D341Med (cell line): Measurements from ENCODE around the gene SLC5A4.

Experiments used
- DNase-seq: peaks from one replicate; pipeline ENCODE4 v3.0.0; 2012; ENCODE audit warnings: low spot score

SLC5A4 gene

DNA sequence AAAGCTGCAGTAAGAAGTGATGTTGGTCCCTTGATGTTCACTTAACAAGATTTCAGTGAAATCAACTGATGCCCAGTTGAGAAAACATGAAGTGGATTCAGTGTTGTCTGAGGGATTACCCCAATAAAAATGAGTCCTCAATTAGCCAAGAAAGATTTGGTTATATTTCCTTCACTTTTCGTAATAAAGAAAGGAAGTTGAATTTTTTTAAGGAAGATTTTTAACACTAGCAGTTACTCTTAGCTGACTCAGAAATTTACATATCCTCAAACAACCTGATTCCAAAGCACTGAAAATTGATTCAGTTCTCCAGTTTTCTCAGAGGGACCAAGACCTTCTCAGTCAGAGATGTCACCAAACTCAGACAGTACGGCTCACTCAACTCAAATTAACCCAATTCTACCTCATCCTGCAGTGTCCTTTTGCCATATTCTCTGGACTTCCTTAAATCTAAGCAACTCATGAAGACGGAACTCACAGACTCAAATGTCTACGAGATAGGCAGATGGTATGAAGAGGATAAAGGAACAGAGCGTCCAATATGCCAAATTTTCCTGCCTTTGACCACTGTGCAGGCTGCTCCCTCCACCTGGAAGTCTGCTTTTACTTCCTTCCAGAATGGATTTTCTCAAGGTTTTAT, 22.8 kb downstream of the SLC5A4 start:
- no peak for DNase-seq

DNA sequence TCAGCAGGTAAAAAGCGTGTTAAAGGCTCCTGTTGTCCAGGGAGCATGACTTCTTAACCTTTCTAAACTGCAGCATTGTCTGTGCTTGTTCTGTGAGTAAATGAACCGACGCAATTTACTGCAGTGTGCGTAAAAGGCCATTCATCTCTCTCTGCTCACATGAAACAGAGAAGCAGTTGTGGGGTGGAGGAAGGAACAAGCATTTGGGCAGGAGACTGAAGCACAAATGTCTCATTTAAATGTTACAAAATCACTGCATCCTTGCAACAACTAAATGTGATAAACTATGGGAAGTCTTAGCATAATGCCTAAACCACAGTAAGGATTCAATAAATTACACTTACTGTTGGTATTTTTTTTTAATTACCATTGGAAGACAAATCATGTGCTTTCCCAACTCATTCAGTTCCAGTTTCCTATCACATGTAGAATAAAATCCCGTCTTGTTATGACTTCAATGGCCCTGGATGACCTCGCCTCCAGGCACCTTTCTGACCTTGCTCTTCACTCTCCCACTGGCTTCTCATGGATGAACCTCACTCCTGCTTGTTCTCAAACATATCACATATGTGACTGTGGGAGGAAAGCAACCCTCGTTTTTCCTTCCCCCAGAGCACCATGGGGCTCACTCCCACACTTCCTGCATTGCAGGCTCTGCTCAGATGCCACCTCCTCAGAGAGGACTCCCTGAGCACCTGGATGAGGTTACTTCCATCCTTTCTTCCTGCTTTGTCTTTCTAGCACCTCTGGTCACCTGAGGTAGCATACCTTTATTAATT, 28.6 kb downstream of the SLC5A4 start:
- no peak for DNase-seq

GRCh38 chr22:32222991-32223390, 32.2 kb downstream of the SLC5A4 start:
- DNase-seq = no peak

DNA sequence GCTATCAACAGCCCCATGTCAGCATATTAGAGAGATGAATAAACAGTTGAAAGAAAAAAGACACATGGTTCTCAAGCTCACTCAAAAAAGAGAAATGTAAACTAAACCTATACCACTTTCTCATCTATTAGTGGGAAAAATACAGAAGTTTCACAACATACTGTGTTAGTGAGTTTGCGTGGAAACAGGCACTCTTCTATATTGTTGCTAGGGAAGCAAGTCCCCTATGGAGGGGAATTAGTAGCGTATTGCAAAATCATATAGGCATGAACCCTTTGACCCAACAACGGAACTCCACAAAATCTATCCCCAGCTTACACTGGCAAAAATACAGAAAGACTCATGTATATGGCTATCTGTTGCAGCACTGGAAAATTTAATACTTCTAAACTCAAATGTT, 36.1 kb downstream of the SLC5A4 start:
- no peak for DNase-seq

DNA sequence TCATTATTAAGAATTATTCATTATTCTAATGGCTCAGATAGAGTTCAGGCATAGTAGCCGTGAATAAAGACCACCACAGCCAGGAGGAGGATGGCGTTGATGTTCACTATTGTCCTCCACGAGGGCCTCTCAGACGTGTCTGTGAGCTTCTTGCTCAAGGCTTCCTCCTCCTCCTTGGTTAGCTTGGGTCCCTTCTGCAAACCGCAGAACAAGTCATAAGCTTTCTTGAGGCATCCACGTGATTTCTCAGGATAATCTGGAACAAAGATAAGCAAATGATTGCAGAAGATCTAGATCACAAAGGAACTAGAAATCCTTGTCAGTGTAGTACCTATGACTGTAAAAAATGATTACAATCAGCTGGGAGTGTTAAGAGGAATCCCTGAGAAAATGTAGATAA, 36.7 kb downstream of the SLC5A4 start:
- no peak for DNase-seq

DNA sequence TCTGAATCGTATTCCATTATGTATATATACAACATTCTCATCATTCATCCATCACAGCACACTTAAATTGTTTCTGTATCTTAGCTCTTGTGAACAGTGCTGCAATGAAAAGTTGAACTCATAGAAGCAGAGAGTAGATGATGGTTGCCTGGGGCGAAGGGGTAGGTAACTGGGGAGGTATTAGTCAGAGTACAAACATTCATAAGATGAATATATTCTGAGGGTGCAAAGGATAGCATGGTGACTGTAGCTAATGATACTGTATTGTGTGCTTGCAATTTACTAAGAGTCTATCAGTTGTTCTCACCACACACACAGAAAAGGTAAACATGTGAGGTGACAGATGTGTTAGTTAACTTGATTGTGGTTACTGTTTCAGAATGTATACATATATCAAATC, 37.7 kb downstream of the SLC5A4 start:
- DNase-seq = no peak

DNA sequence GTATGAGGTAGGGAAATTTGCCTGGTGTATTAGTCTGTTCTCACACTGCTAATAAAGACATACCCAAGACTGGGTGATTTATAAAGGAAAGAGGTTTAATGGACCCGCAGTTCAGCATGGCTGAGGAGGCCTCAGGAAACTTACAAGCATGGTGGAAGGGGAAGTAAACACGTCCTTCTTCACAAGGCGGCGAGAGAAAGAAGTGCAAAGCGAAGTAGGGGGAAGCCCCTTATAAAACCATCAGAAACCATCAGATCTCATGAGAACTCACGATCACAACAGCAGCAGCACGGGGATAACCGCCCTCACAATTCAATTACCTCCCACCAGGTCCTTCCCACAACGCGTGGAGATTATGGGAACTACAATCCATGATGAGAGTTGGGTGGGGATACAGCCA, 38.2 kb downstream of the SLC5A4 start:
- no peak for DNase-seq

DNA sequence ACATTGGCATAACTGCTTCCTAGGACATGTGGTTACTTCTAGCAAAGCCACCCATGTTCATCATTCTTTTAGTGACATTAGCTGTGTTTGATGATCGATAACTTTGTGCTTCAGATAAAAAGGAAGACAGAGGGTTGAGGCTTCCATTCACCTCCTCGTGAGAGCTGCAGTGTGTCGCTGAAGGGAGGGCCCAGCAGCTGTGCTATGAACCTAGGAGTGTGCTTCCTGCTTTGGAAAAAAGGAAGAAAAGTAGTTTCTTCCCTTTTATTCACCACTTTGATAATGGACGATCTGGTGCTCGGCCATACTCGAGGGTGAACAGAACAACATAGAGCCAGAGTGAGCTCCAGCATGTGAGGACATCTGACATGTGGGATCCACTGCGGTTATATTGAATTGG, 44.1 kb downstream of the SLC5A4 start:
- no peak for DNase-seq

DNA sequence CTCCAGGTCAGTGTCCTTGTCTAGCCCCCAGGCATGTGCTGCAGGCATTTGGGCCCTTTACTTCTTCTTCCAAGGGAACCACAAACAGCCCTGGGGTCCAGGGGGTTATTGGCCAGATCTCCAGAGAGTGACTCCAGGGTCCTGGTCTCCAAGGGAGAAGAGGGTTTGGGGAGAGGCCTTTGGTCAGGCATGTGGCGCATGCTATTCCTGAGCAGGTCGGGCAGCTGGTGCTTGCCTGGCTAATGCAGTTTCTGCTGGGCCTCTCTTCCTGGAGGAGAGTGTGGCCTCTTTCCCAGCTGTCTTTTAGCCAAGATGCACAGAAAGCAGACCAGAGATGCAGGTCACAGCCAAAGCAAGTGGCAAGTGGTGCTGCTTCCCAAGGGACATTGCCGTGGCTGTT, 46.5 kb downstream of the SLC5A4 start:
- no peak for DNase-seq

GRCh38 chr22:32207971-32208480, 47.1 kb downstream of the SLC5A4 start:
- DNase-seq = no peak

- DNase-seq = no peak
Observed at GRCh38 chr22:32206774-32207758, 48.1 kb downstream of the SLC5A4 start.

GRCh38 chr22:32205974-32206773, 49.0 kb downstream of the SLC5A4 start:
- DNase-seq = peak; percentile 49

- peak; percentile 88 for DNase-seq
Observed at GRCh38 chr22:32204856-32205722, 50.1 kb downstream of the SLC5A4 start, which contains the start of gene RFPL2. Gene RFPL2 (minus strand): TSS chr22:32205073. CDS start chr22:32202451, 2,622 bp downstream.

- DNase-seq = peak; percentile 77
Observed at GRCh38 chr22:32204040-32204855, 50.9 kb downstream of the SLC5A4 start.

- peak; percentile 61 for DNase-seq
Observed at GRCh38 chr22:32203181-32204039, 51.7 kb downstream of the SLC5A4 start.

DNA sequence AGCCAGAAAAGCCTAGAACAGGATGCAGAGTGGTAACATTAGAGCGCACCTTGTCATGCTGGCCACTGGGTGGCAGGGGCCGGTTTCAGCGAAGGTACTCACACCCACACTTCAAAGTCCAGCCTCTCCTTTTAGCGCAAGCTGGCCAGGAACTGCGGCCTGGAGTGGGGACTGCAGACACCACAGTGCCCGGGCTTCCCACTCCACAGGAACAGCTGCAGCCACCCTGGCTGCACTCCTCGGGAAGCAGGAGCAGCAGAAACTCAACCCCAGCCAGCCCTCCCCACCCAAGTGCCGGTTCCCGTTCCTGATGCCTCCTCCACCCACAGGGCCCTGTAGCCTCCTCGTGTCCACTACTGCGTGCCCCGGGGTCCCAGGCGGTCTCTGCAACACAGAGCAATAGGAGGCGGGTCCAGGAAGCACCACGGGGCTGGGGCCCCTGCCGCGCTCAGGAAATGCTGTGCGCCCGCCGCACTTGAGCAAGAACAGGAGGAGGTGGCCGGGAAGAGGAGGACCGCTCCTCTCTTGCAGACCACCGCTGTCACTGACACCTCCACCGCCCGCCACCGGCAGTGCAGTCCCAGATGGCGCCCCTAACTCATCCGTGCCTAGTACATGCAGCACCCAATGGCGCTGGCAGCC, 52.5 kb downstream of the SLC5A4 start:
- peak; percentile 62 for DNase-seq

DNA sequence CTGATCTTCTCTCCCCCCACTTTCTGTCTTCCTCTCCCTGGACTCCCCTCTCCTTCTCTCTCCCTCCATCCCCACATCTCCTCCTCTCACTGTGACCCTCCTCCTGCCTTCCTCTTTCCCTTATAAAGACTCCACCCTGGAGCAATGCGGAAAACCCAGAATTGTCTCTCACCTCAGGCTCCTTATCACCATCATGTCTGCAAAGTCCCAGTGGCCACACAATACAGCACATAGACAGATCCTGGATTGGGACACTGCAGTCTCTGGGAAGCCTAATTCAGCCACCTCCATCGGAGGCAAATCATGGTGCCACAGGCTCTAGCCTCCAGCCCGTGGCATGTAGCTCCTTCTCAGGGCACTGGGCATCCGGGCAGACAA, 53.0 kb downstream of the SLC5A4 start:
- DNase-seq = no peak

- DNase-seq = no peak
Observed at GRCh38 chr22:32200752-32201151, 54.4 kb downstream of the SLC5A4 start.
